GM18520 (cell line): Measurements from ENCODE around the gene FSCN2.

Experiments used
- ATAC-seq: cut with Tn5 transposase; IDR thresholded peaks from one replicate; pipeline ENCODE4 v1.9.1; 2021; ENCODE audit not compliant: unreplicated experiment

The FSCN2 gene

GRCh38 chr17:81527591-81528383 lies at the start of gene FSCN2:
Gene FSCN2, plus strand, starts transcription at chr17:81528377. Its CDS starts 155 bp downstream, at chr17:81528532.
- ATAC-seq: no peak

GRCh38 chr17:81479175-81480071 lies 48.8 kb upstream of the FSCN2 start:
- no peak for ATAC-seq

- no peak for ATAC-seq
These were observed 47.8 kb upstream of the FSCN2 start for GRCh38 chr17:81480140-81481072.

GRCh38 chr17:81481073-81481799 lies 46.9 kb upstream of the FSCN2 start:
- no peak for ATAC-seq

GRCh38 chr17:81481815-81482505 lies 46.2 kb upstream of the FSCN2 start:
- ATAC-seq: no peak

- no peak for ATAC-seq
These were observed 45.5 kb upstream of the FSCN2 start for GRCh38 chr17:81482673-81483072.

- no peak for ATAC-seq
These were observed 44.9 kb upstream of the FSCN2 start for GRCh38 chr17:81483085-81483861.

- ATAC-seq: no peak
These were observed 44.3 kb upstream of the FSCN2 start for GRCh38 chr17:81483862-81484194.

- peak; percentile 61 for ATAC-seq
These were observed 43.8 kb upstream of the FSCN2 start for GRCh38 chr17:81484195-81484979.

- ATAC-seq: no peak
These were observed 41.9 kb upstream of the FSCN2 start for GRCh38 chr17:81486199-81486810.

- no peak for ATAC-seq
These were observed 41.1 kb upstream of the FSCN2 start for GRCh38 chr17:81487089-81487486.

GRCh38 chr17:81487487-81488275 lies 40.5 kb upstream of the FSCN2 start:
- no peak for ATAC-seq

- no peak for ATAC-seq
These were observed 39.8 kb upstream of the FSCN2 start for GRCh38 chr17:81488276-81488860.

- no peak for ATAC-seq
These were observed 38.9 kb upstream of the FSCN2 start for GRCh38 chr17:81489012-81489997.
